Measurements from ENCODE around the gene PCNX4. TPM values are rescaled to one million over a fixed set of nuclear protein-coding genes. Genes with fewer than 3 reads are reported as not detected.

Gene PCNX4
- total RNA-seq, 4 donors from 2014 or later: 52.2 to 74.7 (median 62.9) TPM

DNA sequence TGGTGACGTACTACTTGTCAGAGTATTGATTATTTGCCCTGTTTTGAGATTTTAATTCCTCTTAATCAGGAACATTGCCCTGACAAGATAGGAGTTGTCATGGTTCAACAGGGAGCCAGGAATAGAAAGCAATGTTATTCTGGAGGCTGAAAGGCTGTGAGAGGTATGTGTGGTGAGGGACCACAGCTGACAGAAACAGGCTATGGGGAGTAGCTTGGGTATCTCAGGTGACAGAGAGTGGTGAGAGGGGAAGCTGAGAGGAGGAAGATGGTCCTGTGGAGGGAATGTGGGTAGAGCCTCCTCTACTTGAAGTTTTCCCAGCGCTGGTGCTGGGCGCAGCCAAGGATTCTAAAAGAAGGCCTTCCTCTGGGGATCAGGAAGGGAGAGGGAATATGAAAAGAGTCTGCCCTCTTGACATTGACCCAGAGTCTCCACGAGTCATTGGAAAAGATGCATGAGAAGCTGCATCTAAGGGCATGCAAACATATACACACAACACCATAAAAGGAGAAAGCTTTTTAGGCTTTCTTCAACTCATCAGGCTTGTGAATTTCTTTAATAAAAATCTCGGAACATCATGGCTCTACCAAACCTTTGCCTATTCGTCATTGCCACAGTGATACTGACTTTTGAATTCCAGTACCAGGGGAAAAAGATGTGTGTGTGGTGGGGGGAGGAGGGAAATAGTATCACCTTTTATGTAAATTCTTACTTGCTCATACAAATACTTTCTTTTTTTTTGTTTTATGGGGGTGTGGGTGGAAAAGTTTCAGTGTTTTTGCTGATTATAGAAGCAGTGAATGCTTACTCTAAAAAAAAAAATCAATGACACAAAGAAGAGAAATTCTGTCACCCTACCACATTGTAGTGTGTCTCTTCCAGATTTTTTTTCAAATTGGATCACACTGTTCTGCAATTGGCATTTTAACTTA is 113.4 kb downstream of the PCNX4 start:
- DNase-seq (ENCODE audit: low spot score in 2 of 2): no peak
- Histone ChIP-seq H3K4me3 (no peak overlapping the region), H3K4me1 (peaks cover 0 to 6% (median 2%) of the 10 kb centered on the region in 4 donors), H3K27me3 (no peaks in the 10 kb centered on the region), H3K36me3 (no peaks in the 10 kb centered on the region), H3K27ac (no peak overlapping the region), H3K9me3 (peaks cover 0 to 4% (median 0%) of the 10 kb centered on the region in 4 donors)
- WGBS, 2 donors: 50 to 57% methylated on average over 6 of the region's 6 CpGs
- TF ChIP-seq, protein P1, sequence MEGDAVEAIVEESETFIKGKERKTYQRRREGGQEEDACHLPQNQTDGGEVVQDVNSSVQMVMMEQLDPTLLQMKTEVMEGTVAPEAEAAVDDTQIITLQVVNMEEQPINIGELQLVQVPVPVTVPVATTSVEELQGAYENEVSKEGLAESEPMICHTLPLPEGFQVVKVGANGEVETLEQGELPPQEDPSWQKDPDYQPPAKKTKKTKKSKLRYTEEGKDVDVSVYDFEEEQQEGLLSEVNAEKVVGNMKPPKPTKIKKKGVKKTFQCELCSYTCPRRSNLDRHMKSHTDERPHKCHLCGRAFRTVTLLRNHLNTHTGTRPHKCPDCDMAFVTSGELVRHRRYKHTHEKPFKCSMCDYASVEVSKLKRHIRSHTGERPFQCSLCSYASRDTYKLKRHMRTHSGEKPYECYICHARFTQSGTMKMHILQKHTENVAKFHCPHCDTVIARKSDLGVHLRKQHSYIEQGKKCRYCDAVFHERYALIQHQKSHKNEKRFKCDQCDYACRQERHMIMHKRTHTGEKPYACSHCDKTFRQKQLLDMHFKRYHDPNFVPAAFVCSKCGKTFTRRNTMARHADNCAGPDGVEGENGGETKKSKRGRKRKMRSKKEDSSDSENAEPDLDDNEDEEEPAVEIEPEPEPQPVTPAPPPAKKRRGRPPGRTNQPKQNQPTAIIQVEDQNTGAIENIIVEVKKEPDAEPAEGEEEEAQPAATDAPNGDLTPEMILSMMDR (IDR thresholded peaks at IDR 0.05): no peak
- TF ChIP-seq EP300 (IDR thresholded peaks at IDR 0.05) (no peak), POLR2A (IDR thresholded peaks at IDR 0.05) (no peak)

DNA sequence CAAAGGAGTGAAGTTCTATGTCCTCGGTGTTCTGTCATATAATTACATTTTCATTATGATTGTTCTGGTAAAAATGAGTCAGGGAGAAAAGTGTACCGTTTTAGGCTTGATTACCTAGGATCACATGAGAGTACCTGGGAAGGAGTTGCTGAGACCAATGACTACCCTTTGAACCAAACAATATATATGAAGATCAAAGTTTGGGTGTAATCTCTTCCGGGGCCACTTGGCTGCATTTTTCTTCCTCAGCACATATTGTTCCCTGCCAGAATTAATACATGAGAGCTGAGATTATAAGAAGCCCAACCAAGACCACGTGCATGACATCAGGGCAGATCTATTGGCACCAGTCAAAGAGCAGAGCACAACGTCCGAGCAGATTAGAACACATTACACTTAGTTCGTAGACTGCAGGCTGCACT is 114.5 kb downstream of the PCNX4 start:
- TF ChIP-seq, protein P1 (IDR thresholded peaks at IDR 0.05): no peak
- TF ChIP-seq EP300 (IDR thresholded peaks at IDR 0.05): no peak
- TF ChIP-seq POLR2A (IDR thresholded peaks at IDR 0.05): no peak
- Histone ChIP-seq H3K27me3 (no peaks in the 10 kb centered on the region), H3K4me3 (no peak overlapping the region), H3K9me3 (no peaks in the 10 kb centered on the region), H3K4me1 (peaks cover 0 to 6% (median 2%) of the 10 kb centered on the region in 4 donors), H3K27ac (no peak overlapping the region), H3K36me3 (no peaks in the 10 kb centered on the region)
- DNase-seq (ENCODE audit: low spot score in 2 of 2): no peak
- WGBS, 2 donors: 76 to 78% methylated on average over 7 of the region's 7 CpGs

DNA sequence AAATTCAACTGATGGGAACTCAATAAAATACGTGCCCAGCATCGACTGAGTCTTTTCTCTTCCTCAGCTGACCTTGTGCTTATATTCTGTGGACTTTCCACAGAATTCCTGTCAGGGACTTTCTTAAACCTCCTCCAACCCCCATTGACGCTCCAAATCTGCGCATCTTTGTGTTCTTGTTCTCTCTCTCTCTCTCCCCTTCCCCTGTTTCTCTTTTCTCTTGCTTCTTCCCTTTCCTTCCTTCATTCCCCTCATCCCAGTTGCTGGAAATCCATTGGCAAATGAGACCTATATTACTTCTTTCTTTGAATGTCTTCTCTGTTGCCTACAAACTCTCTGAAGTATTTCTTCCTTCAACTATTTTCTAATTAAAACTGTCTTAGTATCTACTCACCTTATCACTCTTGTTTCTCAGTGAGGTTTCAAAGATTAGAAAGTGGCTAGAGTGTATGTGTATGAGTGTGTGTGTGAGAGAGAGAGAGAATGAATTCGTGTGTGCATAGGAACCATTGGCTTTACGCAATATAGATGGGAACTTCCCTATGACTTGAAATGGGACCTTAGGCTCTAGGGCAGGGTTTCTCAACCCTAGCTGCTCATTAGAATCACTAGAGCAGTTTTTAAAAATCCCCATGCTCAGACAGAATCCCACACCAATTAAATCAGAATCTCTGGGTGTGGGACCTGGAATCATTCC is 115.3 kb downstream of the PCNX4 start:
- WGBS, 2 donors: 87 to 90% methylated on average over 6 of the region's 6 CpGs

DNA sequence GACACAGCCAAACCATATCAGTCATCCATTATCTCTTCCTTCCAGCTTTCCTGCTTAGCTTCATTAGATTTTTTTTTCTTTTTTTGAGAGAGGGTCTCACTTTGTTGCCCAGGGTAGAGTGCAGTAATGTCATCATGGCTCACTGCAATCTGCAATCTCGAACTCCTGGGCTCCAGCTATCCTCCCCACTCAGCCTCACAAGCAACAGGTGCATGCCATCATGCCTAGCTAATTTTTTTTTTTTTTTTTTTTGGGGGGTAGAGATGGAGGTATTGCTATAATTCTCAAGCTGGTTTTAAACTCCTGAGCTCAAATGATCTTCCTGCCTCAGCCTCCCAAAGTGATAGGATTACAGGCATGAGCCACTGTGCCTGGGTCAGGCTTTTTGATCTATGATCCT is 119.0 kb downstream of the PCNX4 start:
- H3K4me1 ChIP-seq: no peaks in the 10 kb centered on the region
- no peak overlapping the region for H3K27ac ChIP-seq
- H3K9me3 ChIP-seq: no peaks in the 10 kb centered on the region
- H3K27me3 ChIP-seq: no peaks in the 10 kb centered on the region
- no peak for DNase-seq (ENCODE audit: low spot score in 2 of 2)
- no peak overlapping the region for H3K4me3 ChIP-seq
- TF ChIP-seq, protein P1 (IDR thresholded peaks at IDR 0.05): no peak
- no peak for TF ChIP-seq EP300 (IDR thresholded peaks at IDR 0.05)
- WGBS, 2 donors: 75 to 79% methylated on average over 1 of the region's 1 CpG
- H3K36me3 ChIP-seq: no peaks in the 10 kb centered on the region

More for the DNA sequence above, 115.3 kb downstream of the PCNX4 start:
- no peak for DNase-seq (ENCODE audit: low spot score in 2 of 2)
- TF ChIP-seq POLR2A (IDR thresholded peaks at IDR 0.05) (no peak), EP300 (IDR thresholded peaks at IDR 0.05) (no peak)
- TF ChIP-seq, protein P1 (IDR thresholded peaks at IDR 0.05): no peak
- Histone ChIP-seq H3K9me3 (no peaks in the 10 kb centered on the region), H3K4me3 (no peak overlapping the region), H3K27ac (no peak overlapping the region), H3K36me3 (no peaks in the 10 kb centered on the region), H3K27me3 (no peaks in the 10 kb centered on the region), H3K4me1 (peaks cover 0 to 6% (median 2%) of the 10 kb centered on the region in 4 donors)

DNA sequence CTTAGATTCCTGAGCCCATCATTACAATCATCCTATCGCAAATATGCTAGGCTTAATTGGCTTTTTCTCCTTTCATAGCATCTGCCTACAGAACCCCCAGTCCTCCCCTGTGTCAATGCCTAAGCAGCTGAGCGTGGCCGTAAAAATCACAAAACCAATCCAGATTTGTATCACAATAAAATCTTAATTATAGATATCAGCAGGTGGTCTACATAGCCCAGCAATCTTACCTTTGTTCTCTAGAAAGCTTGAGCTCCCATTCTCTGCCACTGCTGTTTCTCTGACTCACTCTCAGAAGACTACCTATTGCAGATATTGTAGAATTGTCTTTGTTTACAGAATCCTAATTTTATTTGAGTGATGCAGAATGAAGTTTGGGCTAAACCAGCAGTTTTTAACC is 119.4 kb downstream of the PCNX4 start:
- 78 to 81% methylated on average over 3 of the region's 3 CpGs for WGBS, 2 donors
- Histone ChIP-seq H3K27ac (no peak overlapping the region), H3K36me3 (no peaks in the 10 kb centered on the region), H3K27me3 (no peaks in the 10 kb centered on the region), H3K9me3 (no peaks in the 10 kb centered on the region), H3K4me3 (no peak overlapping the region), H3K4me1 (no peaks in the 10 kb centered on the region)
- TF ChIP-seq, protein P1 (IDR thresholded peaks at IDR 0.05): no peak
- no peak for TF ChIP-seq POLR2A (IDR thresholded peaks at IDR 0.05)
- no peak for TF ChIP-seq EP300 (IDR thresholded peaks at IDR 0.05)
- no peak for DNase-seq (ENCODE audit: low spot score in 2 of 2)

Data from tibial nerve (tissue), 4 donors.